ENCODE data around the gene DCLK1. TPM values are rescaled to one million over a fixed set of nuclear protein-coding genes. Genes with fewer than 3 reads are reported as not detected.
A peak's percentile ranks its signal among the peaks of the same experiment; 100 is the strongest.

The DCLK1 gene
- total RNA-seq, 4 donors from 2014 or later = 11.7 to 51.4 (median 15.8) TPM

GRCh38 chr13:35941374-35941773, 189.8 kb downstream of the DCLK1 start:
- TF ChIP-seq POLR2A (IDR thresholded peaks at IDR 0.05) = no peak
- TF ChIP-seq EP300 (IDR thresholded peaks at IDR 0.05) = no peak
- no peak for TF ChIP-seq CTCF (IDR thresholded peaks at IDR 0.05)
- no peak for TF ChIP-seq POLR2AphosphoS5 (IDR thresholded peaks at IDR 0.05)
- Histone ChIP-seq H3K36me3 (no peaks in the 10 kb centered on the region), H3K27me3 (no peaks in the 10 kb centered on the region), H3K4me1 (no peaks in the 10 kb centered on the region), H3K9me3 (no peaks in the 10 kb centered on the region), H3K4me3 (no peak overlapping the region), H3K27ac (no peak overlapping the region)
- WGBS = 79% methylated on average over 10 of the region's 10 CpGs
- DNase-seq (ENCODE audit: low spot score in 2 of 2) = no peak

- Histone ChIP-seq H3K27ac (no peak overlapping the region), H3K36me3 (no peaks in the 10 kb centered on the region), H3K4me1 (no peaks in the 10 kb centered on the region), H3K4me3 (no peak overlapping the region), H3K9me3 (no peaks in the 10 kb centered on the region), H3K27me3 (no peaks in the 10 kb centered on the region)
- DNase-seq (ENCODE audit: low spot score in 2 of 2) = no peak
- WGBS = 48% methylated on average over 4 of the region's 4 CpGs
- TF ChIP-seq POLR2A (IDR thresholded peaks at IDR 0.05) = no peak
- TF ChIP-seq CTCF (IDR thresholded peaks at IDR 0.05) = no peak
- TF ChIP-seq POLR2AphosphoS5 (IDR thresholded peaks at IDR 0.05) = no peak
- TF ChIP-seq EP300 (IDR thresholded peaks at IDR 0.05) = no peak
Observed at GRCh38 chr13:35940734-35941133, 190.4 kb downstream of the DCLK1 start.

GRCh38 chr13:35936246-35936978, 194.8 kb downstream of the DCLK1 start:
- WGBS = 74% methylated on average over 3 of the region's 3 CpGs
- H3K27me3 ChIP-seq = no peaks in the 10 kb centered on the region
- H3K36me3 ChIP-seq = no peaks in the 10 kb centered on the region
- H3K4me3 ChIP-seq = no peak overlapping the region
- no peak for TF ChIP-seq EP300 (IDR thresholded peaks at IDR 0.05)
- TF ChIP-seq POLR2A (IDR thresholded peaks at IDR 0.05) = no peak
- TF ChIP-seq POLR2AphosphoS5 (IDR thresholded peaks at IDR 0.05) = no peak
- no peaks in the 10 kb centered on the region for H3K4me1 ChIP-seq
- DNase-seq (ENCODE audit: low spot score in 2 of 2) = no peak
- H3K9me3 ChIP-seq = no peaks in the 10 kb centered on the region
- H3K27ac ChIP-seq = peak overlapping the region; percentile 61

- H3K27ac ChIP-seq = no peak overlapping the region
- no peaks in the 10 kb centered on the region for H3K27me3 ChIP-seq
- no peaks in the 10 kb centered on the region for H3K36me3 ChIP-seq
- WGBS = 54% methylated on average over 4 of the region's 4 CpGs
- DNase-seq (ENCODE audit: low spot score in 2 of 2) = no peak
- H3K4me1 ChIP-seq = no peaks in the 10 kb centered on the region
- no peak overlapping the region for H3K4me3 ChIP-seq
- no peak for TF ChIP-seq POLR2AphosphoS5 (IDR thresholded peaks at IDR 0.05)
- no peak for TF ChIP-seq EP300 (IDR thresholded peaks at IDR 0.05)
- TF ChIP-seq CTCF (IDR thresholded peaks at IDR 0.05) = no peak
- TF ChIP-seq POLR2A (IDR thresholded peaks at IDR 0.05) = no peak
- H3K9me3 ChIP-seq = no peaks in the 10 kb centered on the region
Observed at GRCh38 chr13:35930665-35931631, 200.2 kb downstream of the DCLK1 start.

GRCh38 chr13:35927567-35928021, 203.6 kb downstream of the DCLK1 start:
- Histone ChIP-seq H3K27me3 (no peaks in the 10 kb centered on the region), H3K4me1 (no peaks in the 10 kb centered on the region), H3K9me3 (no peaks in the 10 kb centered on the region), H3K4me3 (no peak overlapping the region), H3K27ac (peak overlapping the region; percentile 36), H3K36me3 (no peaks in the 10 kb centered on the region)
- no peak for DNase-seq (ENCODE audit: low spot score in 2 of 2)
- no peak for TF ChIP-seq CTCF (IDR thresholded peaks at IDR 0.05)
- no peak for TF ChIP-seq EP300 (IDR thresholded peaks at IDR 0.05)
- TF ChIP-seq POLR2AphosphoS5 (IDR thresholded peaks at IDR 0.05) = no peak
- no peak for TF ChIP-seq POLR2A (IDR thresholded peaks at IDR 0.05)
- 73% methylated on average over 3 of the region's 4 CpGs for WGBS

All from suprapubic skin (tissue), 4 donors.